ENCODE results near the gene USF1.
"Not testable (repeated sequence)": the region's sequence is repeated elsewhere in the genome, so short reads cannot be mapped to it uniquely, and the experiment has no call there.

GRCh38 chr1:161022432-161022831, 23.3 kb downstream of the USF1 start:
- TF ChIP-seq CTCF (IDR thresholded peaks at IDR 0.05; ENCODE audit: insufficient read depth, low read depth, low read length); EZH2 (IDR thresholded peaks at IDR 0.05; ENCODE audit: insufficient read depth, low read length): not testable (repeated sequence)

All from astrocyte (in vitro differentiated cells and primary cell).